Keratinocyte (primary cell): Measurements from ENCODE around the gene NOS1AP. TPM values are rescaled to one million over a fixed set of nuclear protein-coding genes. Genes with fewer than 3 reads are reported as not detected.

ENCODE experiments used
- DNase-seq: peaks from one replicate; pipeline ENCODE4 v3.0.0-alpha.2; 2011; ENCODE audit warnings: low read depth, missing footprints, low spot score
- FAIRE-seq: peaks from 2 replicates; lab custom pipeline; 2011; peaks lifted over from hg19 to GRCh38; lab: Jason Lieb, UNC
- H2AFZ ChIP-seq: 2 replicates; pipeline ENCODE4 v1.6.0; 2012; ENCODE audit warnings: low read length, control low read depth, inconsistent platforms; ENCODE audit not compliant: control insufficient read depth
- H3K27ac ChIP-seq: 2 replicates; pipeline ENCODE4 v1.5.1; 2011; ENCODE audit warnings: low read length; ENCODE audit not compliant: control insufficient read depth, insufficient read depth
- H3K27me3 ChIP-seq: 3 replicates; pipeline ENCODE4 v1.6.0; 2011; ENCODE audit warnings: low read length; ENCODE audit not compliant: control insufficient read depth, insufficient read depth; ENCODE audit errors: extremely low read depth
- H3K36me3 ChIP-seq, 2 experiments: 2 replicates in 1 of 2; 3 replicates in 1 of 2; pipeline ENCODE4 v1.5.1; 2011; ENCODE audit warnings: low read length in 2 of 2, mild to moderate bottlenecking in 1 of 2; ENCODE audit not compliant: control insufficient read depth in 2 of 2, insufficient read depth in 2 of 2; ENCODE audit errors: extremely low read depth in 1 of 2
- H3K4me1 ChIP-seq: 3 replicates; pipeline ENCODE4 v1.5.1; 2011; ENCODE audit warnings: low read length; ENCODE audit not compliant: control insufficient read depth, insufficient read depth; ENCODE audit errors: extremely low read depth
- H3K4me2 ChIP-seq: 3 replicates; pipeline ENCODE4 v1.6.0; 2011; ENCODE audit warnings: low read depth, low read length; ENCODE audit not compliant: control insufficient read depth, insufficient read depth; ENCODE audit errors: extremely low read depth
- H3K4me3 ChIP-seq, 3 experiments: fragments of 200-600 bp in 1 of 3; sonication (generic) in 1 of 3; 2 replicates in 2 of 3; 3 replicates in 1 of 3; pipeline ENCODE4 v1.5.1; 2011 to 2016; ENCODE audit warnings: low read length in 3 of 3, mild to moderate bottlenecking in 3 of 3, control low read depth in 2 of 3, inconsistent platforms in 1 of 3, low read depth in 1 of 3, mixed read lengths in 1 of 3, mixed run types in 1 of 3, moderate library complexity in 1 of 3; ENCODE audit not compliant: control insufficient read depth in 2 of 3, insufficient read depth in 2 of 3; ENCODE audit errors: extremely low read depth in 1 of 3
- H3K79me2 ChIP-seq: 2 replicates; pipeline ENCODE4 v1.6.0; 2012; ENCODE audit warnings: low read length; ENCODE audit not compliant: control insufficient read depth, insufficient read depth
- H3K9ac ChIP-seq: 3 replicates; pipeline ENCODE4 v1.6.0; 2011; ENCODE audit warnings: low read length; ENCODE audit not compliant: control insufficient read depth, insufficient read depth; ENCODE audit errors: extremely low read depth
- H3K9me1 ChIP-seq: 3 replicates; pipeline ENCODE4 v1.6.0; 2011; ENCODE audit warnings: low read length; ENCODE audit not compliant: control insufficient read depth, insufficient read depth; ENCODE audit errors: extremely low read depth
- H3K9me3 ChIP-seq: 2 replicates; pipeline ENCODE4 v1.5.1; 2012; ENCODE audit warnings: low read depth, low read length; ENCODE audit not compliant: control insufficient read depth
- H4K20me1 ChIP-seq: 3 replicates; pipeline ENCODE4 v1.6.0; 2011; ENCODE audit warnings: low read length; ENCODE audit not compliant: control insufficient read depth, insufficient read depth; ENCODE audit errors: extremely low read depth
- EZH2 ChIP-seq: IDR thresholded peaks from one replicate; pipeline ENCODE4 v1.6.1; 2012; ENCODE audit warnings: inconsistent platforms, mild to moderate bottlenecking, low read length, moderate library complexity
- dilution Hi-C: fragments of 300-500 bp; cut with MboI; formaldehyde crosslinking; loops from one replicate; pipeline ENCODE4 v1.7.0; 2020; ENCODE audit warnings: low sequenced_read_pairs; ENCODE audit not compliant: extremely low pct_ligation_motif_present
- polyA plus RNA-seq, 5 experiments: library from polyadenylated mRNA; depleted of rRNA in 3 of 5; stranded (reverse) in 3 of 5; stranded (forward) in 1 of 5; unstranded in 1 of 5; fragments of >200 nt; gene quantifications; 1 replicate in 1 of 5; 2 replicates in 3 of 5; 3 replicates in 1 of 5; pipeline versions ENCODE4 v1.2.1 to v1.2.3, GENCODE V29; 2011 to 2012; ENCODE audit warnings: missing spikeins in 2 of 5, low read depth in 1 of 5, low replicate concordance in 1 of 5
- TF ChIP-seq, protein P1 (sequence below), 3 experiments: IDR thresholded peaks in 1 of 3; conservative IDR thresholded peaks in 1 of 3; optimal IDR thresholded peaks in 1 of 3; 2 replicates in 2 of 3; 3 replicates in 1 of 3; pipeline versions ENCODE3 to v1.5.1; 2011; ENCODE audit warnings: low read length in 3 of 3, mild to moderate bottlenecking in 3 of 3, moderate library complexity in 2 of 3, control low read depth in 1 of 3, inconsistent platforms in 1 of 3; ENCODE audit not compliant: insufficient read depth in 2 of 3; ENCODE audit errors: extremely low read depth in 1 of 3

Gene NOS1AP
- polyA plus RNA-seq, 1 donor (not counting 4 experiments of a cell fraction or from before 2014, with no cell fraction given), result not detected

GRCh38 chr1:162303004-162303344 is 233.5 kb downstream of the NOS1AP start:
- no peak for DNase-seq
- Histone ChIP-seq H3K4me3 (no peak overlapping the region), H3K36me3 (no peaks in the 10 kb centered on the region), H3K79me2 (no peaks in the 10 kb centered on the region), H4K20me1 (no peaks in the 10 kb centered on the region), H3K4me2 (no peak overlapping the region), H3K27ac (no peak overlapping the region), H3K9me1 (no peaks in the 10 kb centered on the region), H3K27me3 (peaks cover 4% of the 10 kb centered on the region), H3K9ac (no peak overlapping the region), H3K9me3 (no peaks in the 10 kb centered on the region), H2AFZ (no peak overlapping the region), H3K4me1 (peaks cover 11% of the 10 kb centered on the region)
- no peak for TF ChIP-seq EZH2
- TF ChIP-seq, protein P1, sequence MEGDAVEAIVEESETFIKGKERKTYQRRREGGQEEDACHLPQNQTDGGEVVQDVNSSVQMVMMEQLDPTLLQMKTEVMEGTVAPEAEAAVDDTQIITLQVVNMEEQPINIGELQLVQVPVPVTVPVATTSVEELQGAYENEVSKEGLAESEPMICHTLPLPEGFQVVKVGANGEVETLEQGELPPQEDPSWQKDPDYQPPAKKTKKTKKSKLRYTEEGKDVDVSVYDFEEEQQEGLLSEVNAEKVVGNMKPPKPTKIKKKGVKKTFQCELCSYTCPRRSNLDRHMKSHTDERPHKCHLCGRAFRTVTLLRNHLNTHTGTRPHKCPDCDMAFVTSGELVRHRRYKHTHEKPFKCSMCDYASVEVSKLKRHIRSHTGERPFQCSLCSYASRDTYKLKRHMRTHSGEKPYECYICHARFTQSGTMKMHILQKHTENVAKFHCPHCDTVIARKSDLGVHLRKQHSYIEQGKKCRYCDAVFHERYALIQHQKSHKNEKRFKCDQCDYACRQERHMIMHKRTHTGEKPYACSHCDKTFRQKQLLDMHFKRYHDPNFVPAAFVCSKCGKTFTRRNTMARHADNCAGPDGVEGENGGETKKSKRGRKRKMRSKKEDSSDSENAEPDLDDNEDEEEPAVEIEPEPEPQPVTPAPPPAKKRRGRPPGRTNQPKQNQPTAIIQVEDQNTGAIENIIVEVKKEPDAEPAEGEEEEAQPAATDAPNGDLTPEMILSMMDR (optimal IDR thresholded peaks at IDR 0.05 in 1 of 3, IDR thresholded peaks at IDR 0.05 in 1 of 3, conservative IDR thresholded peaks at IDR 0.05 in 1 of 3; ENCODE audit: extremely low read depth in 1 of 3, insufficient read depth in 2 of 3, low read length in 3 of 3), result no peak
- no peak for FAIRE-seq
- dilution Hi-C loops, result no loop called here

DNA sequence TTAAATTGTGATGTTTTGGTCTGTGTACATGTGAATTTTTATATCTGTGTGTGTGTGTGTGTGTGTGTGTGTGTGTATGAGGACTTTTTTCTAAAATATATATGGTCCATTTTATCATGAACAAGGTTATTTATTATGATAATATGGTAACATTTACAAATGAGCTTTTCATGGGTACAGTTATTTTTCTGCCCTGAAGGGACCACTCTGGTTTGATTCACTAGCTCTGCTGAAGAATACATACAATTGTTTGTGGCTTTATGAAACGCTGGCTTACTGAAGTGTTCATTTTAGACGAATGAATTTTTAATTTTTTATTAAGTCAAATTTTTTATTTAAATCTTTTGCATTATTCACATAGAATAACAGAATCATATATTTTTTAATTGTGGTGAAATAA is 235.2 kb downstream of the NOS1AP start:
- H3K9me3 ChIP-seq, result no peaks in the 10 kb centered on the region
- peaks cover 4% of the 10 kb centered on the region for H3K27me3 ChIP-seq
- H3K4me3 ChIP-seq, result no peak overlapping the region
- peaks cover 11% of the 10 kb centered on the region for H3K4me1 ChIP-seq
- H3K79me2 ChIP-seq, result no peaks in the 10 kb centered on the region
- H2AFZ ChIP-seq, result no peak overlapping the region
- dilution Hi-C loops, result no loop called here
- H3K9ac ChIP-seq, result no peak overlapping the region
- H3K36me3 ChIP-seq, result no peaks in the 10 kb centered on the region
- H3K27ac ChIP-seq, result no peak overlapping the region
- no peak overlapping the region for H3K4me2 ChIP-seq
- no peak for TF ChIP-seq EZH2
- TF ChIP-seq, protein P1 (optimal IDR thresholded peaks at IDR 0.05 in 1 of 3, IDR thresholded peaks at IDR 0.05 in 1 of 3, conservative IDR thresholded peaks at IDR 0.05 in 1 of 3; ENCODE audit: extremely low read depth in 1 of 3, insufficient read depth in 2 of 3, low read length in 3 of 3), result no peak
- DNase-seq, result no peak
- no peaks in the 10 kb centered on the region for H3K9me1 ChIP-seq
- no peak for FAIRE-seq
- no peaks in the 10 kb centered on the region for H4K20me1 ChIP-seq
